Skin of body (tissue), 2 donors: ENCODE measurements around the gene THAP8. TPM values are rescaled to one million over a fixed set of nuclear protein-coding genes. Genes with fewer than 3 reads are reported as not detected.
A peak's percentile ranks its signal among the peaks of the same experiment; 100 is the strongest.

ENCODE experiments used
- DNase-seq: peaks from one replicate; lab custom pipeline; 2025; lab: John Stamatoyannopoulos, UW
- total RNA-seq: library from RNA; depleted of rRNA; stranded (reverse); fragments of >200 nt; gene quantifications from one replicate; pipeline ENCODE4 v1.2.3, GENCODE V29; 2014

Gene THAP8
- total RNA-seq, 1 donor from 2014 or later, result 2.3 TPM

DNA sequence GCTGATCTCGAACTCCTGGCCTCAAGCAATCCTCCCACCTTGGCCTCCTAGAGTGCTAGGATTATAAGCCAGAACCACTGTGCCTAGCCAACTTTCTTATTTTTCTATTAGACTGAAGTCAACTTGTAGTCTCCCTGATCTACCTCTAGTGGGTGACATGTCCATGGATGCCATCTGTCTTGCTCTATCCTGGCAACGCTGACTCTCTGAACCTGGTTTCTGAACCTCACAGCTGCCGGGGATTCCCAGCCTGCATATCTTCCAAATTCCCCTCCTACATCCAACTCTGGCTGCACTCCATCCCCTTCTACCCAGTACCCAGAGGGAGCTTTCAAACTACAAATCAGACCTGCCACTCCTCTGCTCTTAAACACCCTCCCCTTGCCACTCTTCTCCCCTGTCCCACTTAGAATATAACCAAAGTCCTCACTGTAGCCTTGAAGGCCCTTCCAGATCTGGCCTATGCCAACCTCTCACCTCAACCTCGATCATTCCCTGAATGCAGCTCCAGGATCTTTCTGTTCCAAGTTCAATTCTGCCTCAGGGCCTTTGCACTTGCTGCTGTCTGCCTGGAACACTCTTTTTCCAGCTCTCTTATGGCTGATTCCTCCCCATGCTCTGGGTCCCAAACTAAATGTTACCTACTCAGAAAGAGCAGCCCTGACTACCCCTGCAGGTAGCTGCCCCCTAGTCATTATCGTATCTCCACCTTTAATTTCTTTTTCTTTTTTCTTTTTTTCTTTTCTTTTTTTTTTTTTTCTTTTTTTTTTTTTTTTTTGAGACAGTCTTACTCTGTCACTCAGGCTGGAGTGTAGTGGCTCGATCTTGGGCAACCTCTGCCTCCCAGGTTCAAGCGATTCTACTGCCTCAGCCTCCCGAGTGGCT lies 23.6 kb downstream of the THAP8 start:
- DNase-seq, result no peak

DNA sequence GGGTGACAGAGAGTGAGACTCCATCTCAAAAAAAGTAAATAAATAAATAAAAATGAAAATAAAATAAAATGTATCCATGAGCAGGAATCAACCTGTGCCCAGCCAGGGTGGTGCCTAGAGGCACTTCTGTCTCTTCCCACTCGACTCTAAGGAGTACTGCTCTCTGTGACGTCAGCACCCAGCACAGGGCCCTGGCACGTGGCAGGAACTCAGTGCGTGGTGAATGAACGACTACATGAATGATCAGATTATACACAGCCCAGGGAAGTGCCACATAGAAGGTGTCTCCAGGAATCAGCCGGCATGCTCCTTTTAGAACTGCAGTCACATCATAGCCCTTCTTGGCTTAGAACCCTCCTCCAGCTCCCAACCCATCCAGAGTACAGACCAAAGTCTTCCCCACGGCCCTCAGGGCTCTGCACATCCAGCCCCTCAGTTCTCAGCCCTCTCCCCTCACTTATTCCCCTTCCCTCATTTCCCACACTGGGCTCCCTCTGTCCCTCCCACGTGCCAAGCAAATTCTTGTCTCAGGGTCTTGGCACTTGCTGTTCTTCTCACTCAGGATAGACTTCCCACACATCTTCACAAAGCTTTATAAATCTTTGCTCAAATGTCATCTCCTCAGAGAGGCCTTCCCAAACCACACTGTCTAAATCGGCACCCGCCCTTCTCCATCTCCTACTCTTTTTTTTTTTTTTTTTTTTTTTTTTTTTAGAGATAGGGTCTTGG lies 25.6 kb downstream of the THAP8 start:
- DNase-seq, result no peak

DNA sequence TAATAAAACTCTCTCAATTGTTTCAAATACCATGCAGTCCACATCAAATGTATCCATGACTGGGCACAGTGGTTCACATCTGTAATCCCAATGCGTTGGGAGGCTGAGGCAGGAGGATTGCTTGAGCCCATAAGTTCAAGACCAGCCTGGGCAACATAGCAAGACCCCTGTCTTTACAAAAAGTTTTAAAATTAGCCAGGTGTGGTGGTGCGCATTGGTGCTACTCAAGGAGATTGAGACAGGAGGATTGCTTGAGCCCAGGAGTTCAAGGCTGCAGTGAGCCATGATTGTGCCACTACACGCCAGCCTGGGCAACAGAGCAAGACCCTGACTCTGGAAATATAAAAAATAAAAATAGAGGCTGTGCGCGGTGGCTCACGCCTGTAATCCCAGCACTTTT lies 26.4 kb downstream of the THAP8 start:
- no peak for DNase-seq

DNA sequence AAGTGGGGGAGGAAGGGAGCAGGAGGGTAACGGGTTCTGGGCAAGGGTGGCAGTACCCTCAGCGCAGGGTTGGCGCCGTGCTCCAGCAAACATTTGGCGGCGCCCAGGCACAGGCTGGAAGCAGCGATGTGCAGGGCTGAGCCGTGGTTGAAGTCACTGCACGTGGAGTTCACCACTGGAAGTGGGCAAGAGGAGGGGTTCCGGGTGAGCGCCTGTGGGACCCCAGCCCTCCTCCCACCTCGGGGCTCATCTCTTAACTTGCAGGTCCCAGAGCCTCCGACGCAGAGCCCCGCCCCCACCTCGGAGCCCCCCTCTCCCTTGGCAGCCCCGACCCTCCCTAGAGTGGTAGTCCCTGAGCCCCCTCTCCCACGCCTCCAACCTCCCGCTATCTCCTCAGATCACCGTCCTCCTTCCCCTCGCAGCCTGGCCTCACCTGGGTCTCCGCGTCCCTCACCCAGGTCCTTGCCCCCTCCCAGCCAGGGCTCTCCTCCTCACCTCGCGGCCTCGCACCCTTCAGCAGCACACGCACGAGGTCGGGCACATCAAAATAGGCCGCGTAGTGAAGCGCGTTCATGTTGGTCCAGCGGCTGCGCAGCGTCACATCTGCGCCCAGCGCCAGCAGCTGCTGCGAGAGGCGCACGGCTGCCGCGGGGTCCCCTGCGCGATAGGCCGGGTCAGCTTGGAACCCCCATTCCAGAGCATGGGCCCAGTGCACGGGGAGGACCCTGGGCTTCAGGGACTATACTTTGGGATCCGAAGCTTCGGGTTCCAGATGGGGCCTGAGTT lies 27.8 kb downstream of the THAP8 start:
- DNase-seq, result no peak

DNA sequence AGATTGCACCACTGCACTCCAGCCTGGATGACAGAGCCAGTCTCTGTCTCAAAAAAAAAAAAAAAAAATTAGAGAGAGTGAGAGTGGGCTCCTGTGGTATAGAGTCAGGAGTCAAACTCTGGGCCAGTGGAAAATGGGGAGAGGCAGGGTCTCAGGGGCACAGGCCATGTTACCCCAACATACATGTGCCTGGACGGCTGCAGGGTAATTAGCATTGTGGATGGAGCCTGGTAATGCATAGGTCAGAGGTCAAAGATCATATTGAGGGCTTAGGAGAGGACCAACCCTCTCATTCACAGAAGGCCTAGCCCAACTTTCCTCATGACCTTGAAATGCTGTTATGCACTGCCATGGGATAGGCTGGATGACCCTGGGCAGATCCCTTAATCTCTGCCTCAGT lies 28.5 kb downstream of the THAP8 start:
- DNase-seq, result no peak

DNA sequence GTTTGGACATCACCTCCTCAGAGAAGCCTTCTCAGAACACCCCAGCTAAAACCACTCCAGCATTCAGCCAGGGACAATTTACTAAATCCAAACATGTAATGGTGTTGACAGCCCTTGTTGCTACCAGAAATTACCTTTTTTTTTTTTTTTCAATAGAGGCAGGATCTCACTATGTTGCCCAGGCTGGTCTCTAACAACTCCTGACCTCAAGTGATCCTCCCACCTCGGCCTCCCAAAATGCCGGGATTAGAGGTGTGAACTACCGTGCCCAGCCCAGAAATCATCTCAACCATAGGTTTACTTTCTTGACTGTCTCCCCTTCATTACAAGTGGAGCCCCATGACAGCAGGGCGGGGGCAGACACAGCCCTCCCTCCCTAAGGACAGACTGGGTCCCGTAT lies 30.7 kb downstream of the THAP8 start:
- no peak for DNase-seq

DNA sequence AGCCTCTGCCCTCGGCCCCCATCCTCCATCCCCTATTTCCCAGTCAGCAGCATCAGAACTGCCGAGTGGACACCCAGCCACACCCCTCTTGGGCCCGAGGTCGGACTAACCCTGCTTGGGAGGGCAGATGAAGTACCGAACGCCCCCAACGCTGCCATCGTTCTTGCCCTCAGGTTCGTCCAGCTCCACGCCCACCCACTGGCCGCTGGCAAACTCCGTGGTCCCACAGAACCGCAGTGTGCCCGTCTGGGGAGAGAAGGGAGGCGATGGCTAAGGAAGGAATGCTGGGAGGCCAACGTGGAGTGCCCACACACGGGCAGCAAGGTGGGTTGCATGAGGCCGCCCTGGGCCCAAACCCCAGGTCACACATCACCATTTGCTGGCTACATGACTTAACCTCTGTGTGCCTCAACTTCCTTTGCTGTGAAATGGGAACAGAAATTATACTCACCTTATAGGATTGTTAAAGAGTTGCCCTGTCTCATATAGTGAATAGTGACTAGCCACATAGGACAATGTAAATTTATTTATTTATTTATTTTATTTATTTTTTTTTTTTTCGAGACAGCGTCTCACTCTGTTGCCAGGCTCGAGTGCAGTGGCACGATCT lies 34.9 kb downstream of the THAP8 start:
- no peak for DNase-seq

DNA sequence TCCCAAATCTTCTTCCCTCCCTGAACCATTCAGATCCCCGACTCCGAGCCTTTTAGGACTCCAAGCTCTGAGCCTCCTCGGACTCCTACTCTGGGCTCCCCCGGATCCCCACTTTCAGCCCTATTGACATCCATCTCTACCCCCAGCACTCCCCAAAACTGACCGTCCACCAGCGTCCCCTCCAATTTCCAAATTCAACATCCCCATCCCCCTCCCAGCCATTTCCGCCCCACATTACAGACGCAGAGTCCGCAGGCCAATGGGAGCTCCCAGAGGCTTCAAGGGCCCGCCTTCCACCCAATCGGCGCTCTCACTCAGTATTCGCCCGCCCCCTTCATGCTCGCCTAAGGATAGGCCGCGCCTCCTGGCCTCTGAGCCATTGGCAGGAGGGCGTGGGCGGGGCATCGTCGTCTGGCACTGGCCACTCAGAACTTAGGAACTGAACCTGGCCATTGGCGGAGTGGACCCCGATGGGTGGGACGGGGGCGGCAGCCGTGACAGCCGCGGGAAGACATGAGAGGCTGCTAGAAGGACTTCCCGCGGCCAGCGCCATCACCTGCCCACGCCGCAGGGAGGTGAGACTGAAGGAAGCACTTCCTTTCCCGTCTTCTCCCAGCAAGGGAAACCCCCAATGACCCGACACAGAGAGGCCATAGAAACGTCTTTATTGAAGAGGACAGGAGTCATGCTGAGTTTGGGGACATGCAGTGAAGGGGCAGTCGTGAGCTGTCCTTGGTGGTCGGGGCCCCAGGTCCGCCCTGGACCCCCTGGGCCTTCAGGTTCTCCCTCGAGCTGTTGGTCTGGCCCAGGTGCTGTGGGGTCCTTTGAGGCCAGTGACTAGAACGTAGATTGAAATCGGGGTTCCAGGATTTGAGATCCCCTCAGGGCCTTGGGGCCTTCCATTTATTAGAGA lies 39.8 kb downstream of the THAP8 start, which contains the start of gene ALKBH6:
TSS of gene ALKBH6 (minus strand) at position 202 of the 913 bp plus-strand sequence. CDS start 816 bp downstream, outside the sequence.
- DNase-seq, result peak; percentile 98

DNA sequence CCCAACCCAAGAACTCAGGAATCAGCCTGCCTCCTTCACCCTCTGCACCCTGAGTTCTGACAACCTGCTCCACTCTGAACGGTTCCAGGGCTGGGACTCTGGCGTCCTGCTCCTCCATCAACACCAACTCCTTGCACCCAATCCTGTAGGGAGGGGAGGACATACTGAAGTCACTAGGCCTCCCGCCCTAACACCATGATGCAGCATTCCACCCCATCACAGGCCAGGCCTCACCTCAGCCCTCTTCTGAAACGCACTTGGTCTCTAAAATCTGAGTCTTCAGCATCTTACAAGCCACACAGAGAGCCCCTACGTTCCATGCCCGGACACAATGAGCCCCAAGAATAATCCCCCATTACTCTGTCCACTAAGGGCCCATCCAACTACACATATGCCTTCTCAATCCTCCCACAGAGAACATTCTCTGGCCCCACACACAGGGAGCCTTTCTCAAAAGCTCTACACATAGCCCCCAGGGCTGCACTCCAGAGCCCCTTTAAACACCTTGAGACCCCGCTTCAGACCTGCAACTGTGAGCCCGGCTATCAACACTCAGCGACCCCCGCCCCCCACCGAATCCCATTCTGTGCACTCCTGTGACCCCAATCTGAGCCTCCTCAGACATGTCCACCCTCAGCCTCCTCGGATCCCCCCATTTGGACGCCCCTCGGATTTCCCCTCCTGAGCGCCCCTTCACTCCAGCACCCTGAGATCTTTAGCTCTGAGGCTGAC lies 40.6 kb downstream of the THAP8 start:
- no peak for DNase-seq

DNA sequence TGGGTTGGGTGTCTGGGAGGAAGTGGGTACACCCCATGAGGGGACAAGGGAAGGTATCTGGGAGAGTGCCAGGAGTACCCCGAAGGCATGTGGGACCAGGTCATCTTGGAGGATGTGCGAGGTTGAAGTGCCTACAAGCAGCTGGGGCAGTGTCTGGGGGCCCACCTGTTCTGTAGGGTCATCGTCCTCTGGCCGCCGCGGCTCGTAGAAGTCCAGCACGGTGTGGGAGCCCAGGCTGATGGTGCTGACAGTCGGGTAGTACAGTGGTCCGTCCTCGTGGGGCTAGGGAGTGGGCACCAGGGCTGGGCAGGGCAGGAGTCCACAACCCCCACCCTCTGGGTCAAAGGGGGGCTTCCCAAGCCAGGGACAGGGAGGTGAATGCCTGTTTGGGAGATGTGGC lies 43.7 kb downstream of the THAP8 start:
- DNase-seq, result no peak

DNA sequence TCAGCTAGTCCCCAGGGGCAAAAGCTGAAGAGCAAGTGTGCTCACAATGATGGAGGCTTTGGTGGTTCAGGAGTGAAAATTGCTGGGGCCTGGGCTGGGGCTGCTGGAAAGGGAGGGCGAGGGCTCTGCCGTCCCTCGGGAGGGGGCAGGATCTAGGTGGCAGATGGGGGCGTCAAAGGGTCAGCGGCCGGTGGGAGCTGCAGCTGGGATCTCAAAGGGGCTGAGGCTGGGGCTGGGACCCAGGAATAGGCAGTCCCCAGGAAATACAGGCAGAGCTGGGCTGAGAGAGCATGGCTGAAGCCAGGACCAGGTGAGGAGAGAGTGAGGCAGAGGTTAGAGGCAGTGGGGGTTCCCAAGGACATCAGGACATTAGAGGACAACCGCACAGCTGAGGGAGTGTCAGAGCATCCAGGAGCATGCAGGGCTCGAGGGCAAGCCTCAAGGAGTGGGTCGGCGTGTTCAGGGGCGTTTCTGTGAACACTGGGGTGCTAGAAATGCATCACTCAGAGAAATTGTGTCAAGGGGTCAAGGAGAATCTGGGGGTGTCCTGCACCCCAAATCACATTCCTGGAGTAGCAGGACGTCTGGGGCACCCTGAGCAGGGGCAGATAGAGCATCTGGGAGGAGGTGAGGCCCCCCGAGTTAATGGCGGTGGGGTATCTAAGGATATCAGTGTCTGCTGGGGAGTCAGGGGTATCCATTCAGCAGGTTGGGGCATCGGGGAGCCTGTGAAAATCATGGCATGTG lies 44.3 kb downstream of the THAP8 start:
- DNase-seq, result no peak

DNA sequence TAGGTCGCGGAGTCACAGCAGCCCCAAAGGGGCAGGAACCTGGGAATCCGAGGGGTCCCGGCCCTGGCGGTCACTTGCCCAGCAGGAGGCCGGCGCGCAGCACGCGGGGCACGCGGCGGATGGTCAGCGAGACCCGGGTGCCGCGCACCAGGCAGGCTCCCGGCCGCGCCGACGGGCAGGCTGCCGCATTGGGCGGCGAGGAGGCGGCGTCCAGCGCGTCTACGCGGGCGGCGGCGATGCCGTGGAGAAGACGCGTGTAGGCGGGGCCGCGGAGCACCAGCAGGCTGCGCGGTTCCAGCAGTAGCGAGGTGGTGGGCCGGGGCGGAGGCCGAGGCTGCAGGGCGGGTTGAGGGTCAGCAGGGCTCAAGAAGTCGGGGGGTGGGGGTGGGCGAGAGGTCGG lies 44.9 kb downstream of the THAP8 start:
- peak; percentile 14 for DNase-seq

DNA sequence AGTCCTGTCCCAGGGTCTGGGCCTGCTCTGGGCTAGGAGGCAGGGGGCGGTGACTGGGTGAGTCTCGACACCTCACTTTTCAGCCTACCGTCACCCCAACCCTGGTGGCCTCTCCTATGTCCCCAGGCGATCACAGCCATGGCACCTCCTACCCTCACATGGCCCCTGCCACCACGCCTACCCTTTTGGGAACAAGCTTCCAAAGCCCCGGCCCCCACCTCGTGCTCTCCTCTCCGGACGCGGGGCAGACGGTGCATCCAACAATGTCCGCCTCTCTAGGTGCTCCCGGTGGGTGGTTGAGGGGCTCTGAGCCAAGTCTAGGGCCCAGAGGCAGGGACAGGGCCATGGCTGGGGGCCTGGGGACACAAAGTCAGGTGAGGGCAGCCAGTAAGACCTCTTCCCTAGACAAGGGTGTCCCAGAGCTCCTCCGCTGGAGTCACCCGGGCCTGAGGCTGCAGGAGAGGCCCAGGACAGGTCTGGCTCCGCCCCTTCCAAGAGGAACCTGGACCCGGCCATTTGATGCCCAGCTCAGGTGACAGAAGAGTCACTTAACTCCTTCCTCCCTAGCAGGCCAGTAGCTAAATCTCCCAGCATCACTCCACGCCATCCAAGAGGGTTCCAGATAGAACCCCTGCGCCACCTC lies 45.6 kb downstream of the THAP8 start, which contains the start of gene SYNE4:
TSS of gene SYNE4 (minus strand) at position 478 of the 643 bp plus-strand sequence. CDS start at position 346, 132 bp downstream.
- DNase-seq, result no peak

DNA sequence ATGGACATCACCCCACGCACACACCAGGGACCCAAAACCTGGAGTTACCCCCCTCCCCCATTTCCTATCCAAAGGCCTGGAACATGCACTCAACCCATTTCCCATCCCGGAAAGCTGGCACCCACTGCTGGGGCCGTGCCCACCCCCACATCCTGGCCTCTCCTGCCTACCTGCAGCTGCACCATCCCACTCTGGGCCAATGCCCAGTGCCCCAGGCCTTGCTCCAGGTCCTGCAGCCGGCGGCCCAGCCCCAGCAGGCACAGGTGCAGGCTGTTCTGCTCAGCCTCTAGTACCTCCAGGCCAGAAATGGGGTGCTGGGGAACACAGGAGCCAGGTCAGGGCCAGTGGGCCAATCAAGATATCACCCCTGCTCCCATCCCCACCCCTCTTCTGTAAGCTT lies 47.1 kb downstream of the THAP8 start:
- no peak for DNase-seq

DNA sequence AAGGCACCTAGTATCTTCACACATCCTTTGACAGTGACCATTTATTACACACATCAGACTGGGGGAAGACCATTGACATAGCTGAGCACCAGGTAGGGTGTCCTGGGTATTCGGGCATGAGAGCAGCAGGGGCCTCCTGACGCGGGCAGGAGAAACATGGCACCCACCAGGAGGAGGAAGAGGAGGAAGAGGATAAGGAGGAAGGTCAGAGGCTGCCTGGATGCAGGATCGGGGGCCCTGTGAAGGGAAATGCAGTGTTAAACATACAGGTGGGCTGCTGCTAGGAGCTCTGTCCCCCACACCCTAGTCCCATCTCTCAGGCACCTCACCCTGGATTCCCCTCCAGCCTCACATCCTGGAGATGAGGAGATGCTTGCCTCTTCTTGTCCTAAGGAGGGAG lies 50.8 kb downstream of the THAP8 start:
- no peak for DNase-seq

DNA sequence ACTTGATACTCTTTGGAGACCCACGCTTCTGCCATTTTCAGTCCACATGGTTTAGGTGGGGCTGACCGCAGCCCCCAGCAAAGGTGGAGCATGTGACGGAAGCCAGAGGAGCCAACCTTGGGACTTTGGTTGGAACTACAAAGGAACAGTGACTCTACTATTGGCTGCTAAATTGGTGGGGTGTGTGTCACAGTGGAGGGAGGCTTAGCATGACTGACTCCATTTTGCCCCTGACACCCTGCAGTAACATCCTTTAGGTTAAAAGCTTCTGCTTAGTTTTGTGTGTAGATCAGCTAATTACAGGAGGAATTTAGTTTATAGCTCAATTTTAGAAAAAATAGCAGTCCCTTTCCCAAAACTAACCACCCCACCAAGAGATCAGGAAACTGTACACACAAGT lies 52.5 kb downstream of the THAP8 start:
- no peak for DNase-seq

DNA sequence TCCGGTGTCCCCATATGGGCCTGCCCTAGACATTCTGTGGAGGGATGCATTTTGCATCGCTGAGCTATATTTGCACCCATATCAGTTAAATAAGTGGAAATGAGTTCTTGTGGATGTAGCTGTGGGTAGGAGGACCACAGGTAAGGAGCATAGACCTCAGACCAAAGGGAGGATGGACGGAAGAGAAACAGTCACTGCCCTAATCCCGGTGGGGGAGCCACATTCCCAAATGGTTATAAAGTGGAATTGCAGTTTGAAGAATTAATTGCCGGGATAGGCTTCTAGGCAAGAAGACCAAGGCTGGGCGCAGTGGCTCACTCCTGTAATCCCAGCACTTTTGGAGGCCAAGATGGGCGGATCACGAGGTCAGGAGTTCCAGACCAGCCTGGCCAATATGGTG lies 57.3 kb downstream of the THAP8 start:
- DNase-seq, result no peak
